Parietal lobe (tissue), 1 donor: ENCODE data around the gene PDK4. TPM values are rescaled to one million over a fixed set of nuclear protein-coding genes. Genes with fewer than 3 reads are reported as not detected.

Experiments used
- total RNA-seq: library from RNA; depleted of rRNA; stranded (reverse); fragments of >200 nt; gene quantifications from one replicate; pipeline ENCODE4 v1.2.3, GENCODE V29; 2014

The PDK4 gene
- total RNA-seq, result 4.4 TPM

DNA sequence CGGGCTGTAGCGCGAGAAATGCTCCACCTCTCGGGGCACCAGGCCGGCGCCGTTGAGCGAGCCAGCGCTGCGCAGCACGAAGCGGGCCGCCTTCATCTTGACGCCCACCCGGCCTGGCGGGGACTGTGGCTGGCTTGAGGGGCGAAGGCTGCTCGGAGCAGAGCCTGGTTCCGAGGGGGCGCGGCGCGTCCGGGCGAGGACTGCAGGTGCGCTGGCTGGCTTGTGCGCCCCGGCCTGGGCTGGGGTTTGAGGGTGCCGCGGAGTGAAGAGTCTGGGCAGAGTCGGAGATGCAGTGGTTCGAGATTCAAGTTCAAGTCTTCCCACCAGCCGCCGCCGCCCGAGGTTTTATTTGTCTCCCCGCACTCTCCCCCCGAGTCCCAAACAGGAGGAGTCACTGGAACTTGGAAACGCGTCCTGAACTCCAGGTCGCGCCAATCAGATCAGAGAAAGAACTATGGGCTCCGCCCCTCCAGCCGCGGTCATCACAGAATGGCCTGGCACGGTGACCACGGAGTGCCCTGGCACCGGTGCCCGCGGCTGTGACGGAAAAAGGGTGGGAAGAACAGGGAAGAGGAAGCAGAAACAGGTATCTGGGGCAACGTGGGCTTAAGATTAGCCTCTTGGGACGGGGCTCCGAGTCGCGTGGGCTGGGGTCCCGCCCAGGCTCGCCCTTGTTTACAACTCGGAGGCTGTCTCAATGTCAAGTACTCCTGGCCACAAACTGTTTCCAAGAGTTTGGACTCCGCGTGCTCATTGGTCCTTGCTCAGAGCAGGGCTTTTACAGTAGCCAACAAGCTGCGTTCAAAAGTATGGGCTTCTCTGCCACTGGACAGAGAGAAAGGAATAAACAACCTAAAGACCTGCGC, at the start of gene PDK4:
Gene PDK4 (minus strand): TSS at position 319 of the 866 bp plus-strand sequence. CDS start 223 bp downstream, at position 96.

Other genes starting within 250 kb of the PDK4 start
- gene PON3, start 200.1 kb downstream of the PDK4 start, total RNA-seq, result 1.3 TPM
- gene PON2, start 161.5 kb downstream of the PDK4 start, total RNA-seq, result 69.5 TPM
- gene ASB4, start 110.6 kb downstream of the PDK4 start, total RNA-seq, result 0.31 TPM
- gene DYNC1I1, start 176.0 kb upstream of the PDK4 start, total RNA-seq, result 197 TPM